ENCODE results near the gene NAA80. TPM values are rescaled to one million over a fixed set of nuclear protein-coding genes. Genes with fewer than 3 reads are reported as not detected.
A peak's percentile ranks its signal among the peaks of the same experiment; 100 is the strongest.

The NAA80 gene
- total RNA-seq, 1 experiment from 2014 or later: 6.0 TPM

GRCh38 chr3:50342813-50343633, 43.8 kb upstream of the NAA80 start:
- no peak overlapping the region for H2AFZ ChIP-seq (ENCODE audit: low read length)
- Mint-ChIP-seq H3K9me3 (no peaks in the 10 kb centered on the region; a peak in 1 of 5 replicates), H3K4me3 (no peak overlapping the region), H3K27ac (no peak overlapping the region; a peak in 1 of 7 replicates), H3K4me1 (peaks cover 19 to 27% of the 10 kb centered on the region in 2 experiments), H3K27me3 (ENCODE audit: low read depth) (peaks cover 78% of the 10 kb centered on the region), H3K36me3 (ENCODE audit: insufficient read depth in 1 of 3, low read depth in 3 of 3) (peaks cover 0 to 7% (median 0%) of the 10 kb centered on the region in 3 experiments; a peak in 5 of 7 replicates)
- TF ChIP-seq CTCF (conservative IDR thresholded peaks at IDR 0.05): peak; percentile 54
- H2AK5ac ChIP-seq (ENCODE audit: insufficient read length, low read length): no peak overlapping the region
- no peak overlapping the region for H2BK15ac ChIP-seq (ENCODE audit: low read depth, low read length)
- H3K9ac ChIP-seq (ENCODE audit: extremely low read depth, insufficient read length, low read length): no peak overlapping the region
- H3K27me3 ChIP-seq (ENCODE audit: insufficient read depth, low read length): peaks cover 19% of the 10 kb centered on the region; the same call in 1 of the 2 replicates
- H3K79me2 ChIP-seq (ENCODE audit: insufficient read depth, low read length): no peaks in the 10 kb centered on the region
- no peak overlapping the region for H3K27ac ChIP-seq (ENCODE audit: insufficient read length, low read depth, low read length)
- no peak overlapping the region for H2BK120ac ChIP-seq (ENCODE audit: low read depth, low read length, poor library complexity, severe bottlenecking)
- H3K23ac ChIP-seq (ENCODE audit: insufficient read length, low read depth, low read length): no peak overlapping the region
- DNase-seq: peak; percentile 76
- no peak overlapping the region for H4K8ac ChIP-seq (replicated peaks; ENCODE audit: insufficient read length, low read depth, low read length)
- no peak overlapping the region for H3T11ph ChIP-seq (ENCODE audit: low read length)
- H4K20me1 ChIP-seq (ENCODE audit: control insufficient read depth, insufficient read depth, insufficient read length): no peaks in the 10 kb centered on the region
- H3K4me2 ChIP-seq (ENCODE audit: insufficient read depth, insufficient read length, low read length): no peak overlapping the region
- H2BK20ac ChIP-seq (ENCODE audit: low read depth, low read length, poor library complexity, severe bottlenecking): no peak overlapping the region
- no peak overlapping the region for H2BK12ac ChIP-seq (ENCODE audit: insufficient read length, low read depth, low read length)
- H3K18ac ChIP-seq (ENCODE audit: insufficient read length, low read depth, low read length): no peak overlapping the region
- no CpG with 5 or more reads among the region's 13 CpGs for WGBS (ENCODE audit: extremely low coverage, insufficient read length, low lambda C conversion rate)
- H3K79me1 ChIP-seq (ENCODE audit: insufficient read depth, low read depth, low read length, poor library complexity, severe bottlenecking): no peaks in the 10 kb centered on the region
- no peaks in the 10 kb centered on the region; the same call in 1 of the 2 replicates for H3K4me1 ChIP-seq (ENCODE audit: insufficient read depth, low read length)
- H3K56ac ChIP-seq (ENCODE audit: insufficient read length, low read depth, low read length): no peak overlapping the region
- H3K9me3 ChIP-seq (ENCODE audit: control insufficient read depth, low read depth, low read length): no peaks in the 10 kb centered on the region
- H3K4ac ChIP-seq (ENCODE audit: low read depth, low read length): no peak overlapping the region
- H3K14ac ChIP-seq (ENCODE audit: insufficient read depth, low read length): no peak overlapping the region
- H4K5ac ChIP-seq (ENCODE audit: insufficient read length, low read depth, low read length): no peak overlapping the region
- H4K91ac ChIP-seq (ENCODE audit: insufficient read length, low read depth, low read length): no peak overlapping the region
- peaks cover 15% of the 10 kb centered on the region for H3K23me2 ChIP-seq (ENCODE audit: insufficient read length, low read depth, low read length, poor library complexity, severe bottlenecking)
- H2BK5ac ChIP-seq (ENCODE audit: insufficient read length, low read length): no peak overlapping the region

Measured in H9 (cell line).